ENCODE measurements around the gene ID4.

GRCh38 chr6:19831358-19831757 is 5.8 kb upstream of the ID4 start:
- TF ChIP-seq EZH2 (IDR thresholded peaks at IDR 0.05; ENCODE audit: borderline replicate concordance, low read depth, low read length, severe bottlenecking) (no peak), CTCF (IDR thresholded peaks at IDR 0.05; ENCODE audit: borderline replicate concordance, extremely low read depth, low read length, poor library complexity, severe bottlenecking) (no peak)

Measured in DND-41 (cell line).